ENCODE measurements around the gene B9D2. TPM values are rescaled to one million over a fixed set of nuclear protein-coding genes. Genes with fewer than 3 reads are reported as not detected.

Gene B9D2
- total and polyA plus RNA-seq, 7 donors: 7.2 to 14.5 (median 10.1) TPM

GRCh38 chr19:41323430-41324125 lies 40.4 kb downstream of the B9D2 start:
- peak overlapping the region; percentile 79 to 90 (median 86) for H3K27ac ChIP-seq
- DNase-seq: peak; percentile 90
- 50 to 72% methylated on average over 16 of the region's 16 CpGs for WGBS, 2 donors

GRCh38 chr19:41323023-41323422 lies 40.9 kb downstream of the B9D2 start:
- Histone ChIP-seq H3K4me1 (peaks cover 0 to 66% (median 56%) of the 10 kb centered on the region in 4 donors), H3K36me3 (peaks cover 0 to 40% (median 28%) of the 10 kb centered on the region in 4 donors), H3K9me3 (no peaks in the 10 kb centered on the region), H3K27ac (peak overlapping the region; percentile 79 to 90 (median 86)), H3K27me3 (no peaks in the 10 kb centered on the region), H3K4me3 (no peak overlapping the region)
- TF ChIP-seq CTCF (IDR thresholded peaks at IDR 0.05) (no peak), POLR2AphosphoS5 (IDR thresholded peaks at IDR 0.05) (no peak), POLR2A (IDR thresholded peaks at IDR 0.05) (no peak), EP300 (IDR thresholded peaks at IDR 0.05) (no peak)
- DNase-seq: peak; percentile 73
- intact Hi-C loops (cut with DNase I): no loop called here
- whole genome bisulfite sequencing, 2 donors: 67 to 76% methylated on average over 7 of the region's 7 CpGs

More at GRCh38 chr19:41323430-41324125, 40.4 kb downstream of the B9D2 start:
- peaks cover 0 to 38% (median 24%) of the 10 kb centered on the region in 4 donors for H3K36me3 ChIP-seq
- H3K4me3 ChIP-seq: no peak overlapping the region
- no peaks in the 10 kb centered on the region for H3K9me3 ChIP-seq
- intact Hi-C loops (cut with DNase I): loop anchor here (2.0 kb wide), 1 partner anchor 29 kb away; the partner anchor contains the start of gene TGFB1
- H3K27me3 ChIP-seq: no peaks in the 10 kb centered on the region
- no peak for TF ChIP-seq CTCF (IDR thresholded peaks at IDR 0.05)
- TF ChIP-seq POLR2AphosphoS5 (IDR thresholded peaks at IDR 0.05): peak in 3 of 4 donors; percentile 27 to 78 (median 52)
- H3K4me1 ChIP-seq: peaks cover 0 to 69% (median 58%) of the 10 kb centered on the region in 4 donors

GRCh38 chr19:41322451-41322850 lies 41.5 kb downstream of the B9D2 start:
- WGBS, 2 donors: 91% methylated on average over 11 of the region's 11 CpGs
- intact Hi-C loops (cut with DNase I): no loop called here
- Histone ChIP-seq H3K4me1 (peaks cover 0 to 61% (median 56%) of the 10 kb centered on the region in 4 donors), H3K27me3 (no peaks in the 10 kb centered on the region), H3K4me3 (no peak overlapping the region), H3K36me3 (peaks cover 0 to 46% (median 28%) of the 10 kb centered on the region in 4 donors), H3K9me3 (no peaks in the 10 kb centered on the region), H3K27ac (peak overlapping the region; percentile 79 to 90 (median 86))
- DNase-seq: no peak
- no peak for TF ChIP-seq CTCF (IDR thresholded peaks at IDR 0.05)
- TF ChIP-seq POLR2A (IDR thresholded peaks at IDR 0.05): no peak
- no peak for TF ChIP-seq POLR2AphosphoS5 (IDR thresholded peaks at IDR 0.05)
- no peak for TF ChIP-seq EP300 (IDR thresholded peaks at IDR 0.05)

GRCh38 chr19:41321600-41322270 lies 42.2 kb downstream of the B9D2 start:
- TF ChIP-seq CTCF (IDR thresholded peaks at IDR 0.05): peak; percentile 37 to 68 (median 54)
- no peak for TF ChIP-seq EP300 (IDR thresholded peaks at IDR 0.05)
- WGBS, 2 donors: 63 to 67% methylated on average over 10 of the region's 10 CpGs
- Histone ChIP-seq H3K4me3 (no peak overlapping the region), H3K9me3 (no peaks in the 10 kb centered on the region), H3K36me3 (peaks cover 0 to 53% (median 31%) of the 10 kb centered on the region in 4 donors), H3K4me1 (peaks cover 0 to 55% (median 54%) of the 10 kb centered on the region in 4 donors), H3K27me3 (no peaks in the 10 kb centered on the region), H3K27ac (peak overlapping the region; percentile 79 to 90 (median 86))
- intact Hi-C loops (cut with DNase I): no loop called here
- DNase-seq: peak; percentile 79
